HG03045 (cell line): Measurements from ENCODE around the gene CLNS1A.
A peak's percentile ranks its signal among the peaks of the same experiment; 100 is the strongest.
"Not testable (repeated sequence)": the region's sequence is repeated elsewhere in the genome, so short reads cannot be mapped to it uniquely, and the experiment has no call there.

Experiments
- ATAC-seq: cut with Tn5 transposase; IDR thresholded peaks from one replicate; pipeline ENCODE4 v1.9.1; 2021; ENCODE audit warnings: mild to moderate bottlenecking, moderate library complexity; ENCODE audit not compliant: unreplicated experiment

Gene CLNS1A

GRCh38 chr11:77619576-77620198 is 17.9 kb downstream of the CLNS1A start:
- ATAC-seq, result no peak

GRCh38 chr11:77617892-77618291 is 19.7 kb downstream of the CLNS1A start:
- ATAC-seq, result no peak

GRCh38 chr11:77611921-77612320 is 25.7 kb downstream of the CLNS1A start:
- no peak for ATAC-seq

- no peak for ATAC-seq
Observed at GRCh38 chr11:77609234-77609633, 28.4 kb downstream of the CLNS1A start.

GRCh38 chr11:77604281-77604680 is 33.3 kb downstream of the CLNS1A start:
- ATAC-seq, result no peak

- no peak for ATAC-seq
Observed at GRCh38 chr11:77602381-77603088, 35.1 kb downstream of the CLNS1A start.

- ATAC-seq, result no peak
Observed at GRCh38 chr11:77598195-77598594, 39.4 kb downstream of the CLNS1A start.

- no peak for ATAC-seq
Observed at GRCh38 chr11:77596626-77597025, 41.0 kb downstream of the CLNS1A start.

- ATAC-seq, result no peak
Observed at GRCh38 chr11:77593883-77594282, 43.7 kb downstream of the CLNS1A start.

- no peak for ATAC-seq
Observed at GRCh38 chr11:77592727-77593126, 44.9 kb downstream of the CLNS1A start.

GRCh38 chr11:77590194-77590782 is 47.3 kb downstream of the CLNS1A start:
- ATAC-seq, result peak; percentile 12

GRCh38 chr11:77589521-77590193 is 47.9 kb downstream of the CLNS1A start, which contains the start of gene AQP11:
AQP11 (plus strand) TSS chr11:77589953; CDS start chr11:77589993, 40 bp downstream.
- peak; percentile 88 for ATAC-seq

GRCh38 chr11:77589181-77589520 is 48.4 kb downstream of the CLNS1A start:
- no peak for ATAC-seq

- ATAC-seq, result no peak
Observed at GRCh38 chr11:77580712-77581337, 56.8 kb downstream of the CLNS1A start.

- ATAC-seq, result not testable (repeated sequence)
Observed at GRCh38 chr11:77575428-77575827, 62.2 kb downstream of the CLNS1A start.

GRCh38 chr11:77570896-77571295 is 66.7 kb downstream of the CLNS1A start:
- not testable (repeated sequence) for ATAC-seq

- ATAC-seq, result no peak
Observed at GRCh38 chr11:77569676-77570070, 67.9 kb downstream of the CLNS1A start.

GRCh38 chr11:77568916-77569675 is 68.5 kb downstream of the CLNS1A start:
- no peak for ATAC-seq

GRCh38 chr11:77568306-77568705 is 69.3 kb downstream of the CLNS1A start:
- ATAC-seq, result no peak
